Cardiac fibroblast (primary cell): Measurements from ENCODE around the gene CDH13.

Experiments
- DNase-seq, 2 donors: peaks; one replicate each; pipeline versions ENCODE4 v3.0.0 to v3.0.0-alpha.2; 2010; ENCODE audit warnings: low read depth in 2 of 2
- H3K4me3 ChIP-seq, 2 donors: replicated peaks in 1 of 2; 1 replicate in 1 of 2; 2 replicates in 1 of 2; pipeline ENCODE4 v1.5.1; 2011; ENCODE audit warnings: low read depth in 2 of 2, low read length in 2 of 2, mild to moderate bottlenecking in 2 of 2, moderate library complexity in 1 of 2
- TF ChIP-seq, protein P1 (sequence below): IDR thresholded peaks from one replicate; pipeline ENCODE4 v1.5.1; 2011; ENCODE audit warnings: low read depth, mild to moderate bottlenecking, low read length, inconsistent platforms

The CDH13 gene

DNA sequence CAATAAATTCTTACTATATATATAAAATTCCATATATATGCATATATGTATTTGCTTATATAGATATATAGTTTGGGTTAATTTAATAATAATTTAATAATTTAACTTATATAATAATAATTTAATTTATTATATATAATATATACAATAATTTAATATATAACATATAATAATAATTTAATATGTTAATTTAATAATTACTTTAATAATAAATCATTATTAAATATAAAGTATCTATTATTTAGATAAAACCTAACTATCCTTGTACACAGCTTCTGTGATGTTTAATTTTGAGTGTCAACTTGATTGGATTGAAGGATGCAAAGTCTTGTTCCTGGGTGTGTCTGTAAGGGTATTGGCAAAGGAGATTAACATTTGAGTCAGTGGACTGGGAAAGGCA lies 40.6 kb upstream of the CDH13 start:
- TF ChIP-seq, protein P1, sequence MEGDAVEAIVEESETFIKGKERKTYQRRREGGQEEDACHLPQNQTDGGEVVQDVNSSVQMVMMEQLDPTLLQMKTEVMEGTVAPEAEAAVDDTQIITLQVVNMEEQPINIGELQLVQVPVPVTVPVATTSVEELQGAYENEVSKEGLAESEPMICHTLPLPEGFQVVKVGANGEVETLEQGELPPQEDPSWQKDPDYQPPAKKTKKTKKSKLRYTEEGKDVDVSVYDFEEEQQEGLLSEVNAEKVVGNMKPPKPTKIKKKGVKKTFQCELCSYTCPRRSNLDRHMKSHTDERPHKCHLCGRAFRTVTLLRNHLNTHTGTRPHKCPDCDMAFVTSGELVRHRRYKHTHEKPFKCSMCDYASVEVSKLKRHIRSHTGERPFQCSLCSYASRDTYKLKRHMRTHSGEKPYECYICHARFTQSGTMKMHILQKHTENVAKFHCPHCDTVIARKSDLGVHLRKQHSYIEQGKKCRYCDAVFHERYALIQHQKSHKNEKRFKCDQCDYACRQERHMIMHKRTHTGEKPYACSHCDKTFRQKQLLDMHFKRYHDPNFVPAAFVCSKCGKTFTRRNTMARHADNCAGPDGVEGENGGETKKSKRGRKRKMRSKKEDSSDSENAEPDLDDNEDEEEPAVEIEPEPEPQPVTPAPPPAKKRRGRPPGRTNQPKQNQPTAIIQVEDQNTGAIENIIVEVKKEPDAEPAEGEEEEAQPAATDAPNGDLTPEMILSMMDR, result no peak
- H3K4me3 ChIP-seq, result no peak overlapping the region
- no peak for DNase-seq

DNA sequence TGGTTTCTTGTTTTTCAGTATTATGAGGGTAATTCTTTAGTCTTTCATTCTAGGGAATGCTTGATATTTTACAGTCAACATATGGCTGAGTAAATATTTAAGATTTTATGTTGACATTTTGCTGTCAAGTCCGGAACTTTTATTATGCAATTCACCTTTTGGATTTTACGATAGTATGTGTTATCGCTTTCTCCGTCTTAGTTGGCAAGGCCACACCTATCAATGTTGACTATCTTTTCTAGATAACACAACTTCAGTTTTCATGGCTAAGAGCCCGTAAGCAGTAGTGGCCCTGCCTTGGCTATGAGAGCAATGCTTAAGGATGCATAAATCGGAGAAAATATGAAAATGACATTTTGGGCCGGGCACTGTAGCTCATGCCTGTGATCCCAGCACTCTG lies 39.5 kb upstream of the CDH13 start:
- TF ChIP-seq, protein P1, result no peak
- H3K4me3 ChIP-seq, result no peak overlapping the region
- DNase-seq, result no peak

DNA sequence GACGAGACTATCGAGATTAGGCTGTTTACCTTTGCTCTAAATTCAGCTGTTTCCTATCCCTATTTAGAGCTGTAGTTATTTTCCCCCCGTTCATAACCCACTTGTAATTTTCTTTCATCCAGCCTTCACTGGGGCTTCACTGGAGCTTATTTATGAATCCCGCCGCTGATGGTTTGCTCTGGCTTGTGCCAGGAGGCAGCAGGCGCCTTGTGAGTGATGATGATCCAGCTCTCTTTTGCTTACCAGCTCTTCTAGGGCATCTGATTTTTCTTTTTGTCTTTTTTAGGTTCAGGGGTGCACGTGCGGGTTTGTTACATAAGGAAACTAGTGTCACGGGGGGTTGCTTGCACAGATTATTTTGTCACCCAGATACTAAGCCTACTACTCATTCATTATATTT lies 37.4 kb upstream of the CDH13 start:
- TF ChIP-seq, protein P1, result no peak
- H3K4me3 ChIP-seq, result no peak overlapping the region
- DNase-seq, result no peak

DNA sequence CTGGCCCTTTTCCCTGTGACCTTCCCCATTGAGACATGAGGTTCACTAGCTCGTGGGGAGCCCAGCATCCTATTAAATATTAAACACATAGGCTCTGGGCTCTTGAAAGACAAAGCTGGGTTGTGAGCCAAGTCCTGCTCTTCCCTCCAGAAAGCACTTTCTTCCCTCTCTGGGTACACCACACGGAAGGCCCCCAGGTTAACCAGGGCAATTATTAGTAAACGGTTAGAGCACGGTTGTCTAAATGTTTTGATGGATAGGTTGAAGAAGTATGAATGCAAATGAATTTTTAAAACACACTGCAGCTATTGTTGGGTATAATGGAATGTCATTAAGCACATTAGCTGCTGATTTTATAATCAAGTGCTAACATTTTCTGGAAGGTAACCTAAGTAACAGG lies 32.7 kb upstream of the CDH13 start:
- DNase-seq, result no peak
- TF ChIP-seq, protein P1, result no peak
- no peak overlapping the region for H3K4me3 ChIP-seq

DNA sequence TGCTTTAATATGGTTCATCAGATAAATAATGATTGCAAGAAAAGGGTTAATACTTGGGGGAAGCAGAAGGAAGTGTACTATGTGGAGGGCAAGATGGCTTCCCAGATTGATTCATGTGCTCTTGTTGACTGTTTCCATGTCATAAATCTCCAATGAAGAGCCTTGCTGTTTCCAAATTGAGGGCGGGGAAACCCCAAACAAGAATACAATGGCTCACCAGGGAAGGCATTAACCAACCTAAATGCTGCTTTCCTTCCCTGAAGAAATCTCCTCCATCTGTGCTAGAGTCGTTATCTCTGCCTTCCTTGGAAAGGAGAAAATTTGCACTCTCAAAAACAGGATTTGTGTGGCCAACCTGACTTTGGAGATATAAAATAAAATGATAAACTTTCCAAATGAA lies 28.0 kb upstream of the CDH13 start:
- TF ChIP-seq, protein P1, result no peak
- DNase-seq, result no peak
- no peak overlapping the region for H3K4me3 ChIP-seq

DNA sequence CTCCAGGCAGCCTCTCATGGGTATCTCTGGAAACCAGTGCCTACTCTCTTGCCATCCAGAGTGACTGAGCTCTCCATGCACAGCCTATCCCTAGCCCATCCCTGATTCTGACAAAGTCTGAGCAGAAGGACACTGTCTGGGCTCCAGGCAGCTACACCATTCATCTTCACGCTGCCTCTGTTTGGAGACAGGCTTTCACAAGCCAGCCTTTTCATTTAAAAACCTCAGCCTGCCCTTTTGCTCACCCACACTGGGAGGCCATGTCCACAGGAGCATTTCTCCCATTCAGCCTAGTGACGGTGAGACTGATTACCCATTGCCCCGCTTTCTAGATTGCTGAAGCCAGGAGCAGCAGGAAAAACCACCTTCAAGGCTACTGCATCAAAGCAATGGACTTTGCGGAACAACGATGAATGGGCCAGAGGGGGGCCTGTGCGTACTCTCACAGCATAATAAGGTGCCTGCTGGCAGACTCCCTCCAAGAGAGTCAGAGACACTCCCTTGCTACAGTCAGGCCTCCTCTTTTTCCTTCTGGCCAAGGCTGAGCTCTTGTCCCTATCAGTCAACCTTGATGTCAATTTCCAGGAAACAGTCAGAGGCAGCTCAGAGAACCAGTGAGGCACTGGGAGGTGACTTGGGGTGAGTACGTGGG lies 24.7 kb upstream of the CDH13 start:
- no peak for DNase-seq
- H3K4me3 ChIP-seq, result no peak overlapping the region
- TF ChIP-seq, protein P1, result no peak
